IMR-90 (cell line): Measurements from ENCODE around the gene SAG. TPM values are rescaled to one million over a fixed set of nuclear protein-coding genes. Genes with fewer than 3 reads are reported as not detected.

Source experiments
- ATAC-seq: fragments of 200-7000 bp; cut with Tn5 transposase; 2 replicates; pipeline ENCODE4 v1.9.1; 2020; ENCODE audit warnings: low read depth, mild to moderate bottlenecking, moderate library complexity
- BruUV-seq: library from RNA; stranded (reverse); fragments of 400-500 nt; replicated peaks from 2 replicates; lab custom pipeline; 2021; lab: Mats Ljungman, UMichigan
- CTCF ChIA-PET: fragments of 300-600 bp; formaldehyde crosslinking; extraction: SDS; loops from one replicate; lab custom pipeline; 2021; ENCODE audit warnings: antibody characterized with exemption; lab: Yijun Ruan, JAX
- POLR2A ChIA-PET: fragments of 300-600 bp; sonication (Branson Sonifier 250); formaldehyde crosslinking; loops from one replicate; lab custom pipeline; 2022; ENCODE audit warnings: antibody characterized with exemption; ENCODE audit not compliant: unreplicated experiment; lab: Charles Lee
- DNase-seq: peaks from one replicate; pipeline ENCODE4 v3.0.0; 2013
- H2AFZ ChIP-seq: replicated peaks from 2 replicates; pipeline ENCODE3; 2013; ENCODE audit warnings: low read length, mild to moderate bottlenecking; ENCODE audit not compliant: poor library complexity
- H2AK5ac ChIP-seq: 2 replicates; pipeline ENCODE4 v1.6.1; 2013; ENCODE audit warnings: low read depth, low read length, inconsistent platforms
- H2AK9ac ChIP-seq: replicated peaks from 2 replicates; pipeline ENCODE3; 2013; ENCODE audit warnings: mild to moderate bottlenecking, low read depth, low read length, moderate library complexity; ENCODE audit not compliant: poor library complexity
- H2BK120ac ChIP-seq: 2 replicates; pipeline ENCODE4 v1.6.1; 2013; ENCODE audit warnings: low read depth, low read length, inconsistent platforms
- H2BK15ac ChIP-seq: 3 replicates; pipeline ENCODE4 v1.6.1; 2013; ENCODE audit warnings: low read depth, low read length, inconsistent platforms
- H2BK20ac ChIP-seq: 2 replicates; pipeline ENCODE4 v1.6.1; 2013; ENCODE audit warnings: low read depth, mild to moderate bottlenecking, inconsistent platforms, low read length, moderate library complexity
- H2BK5ac ChIP-seq: 2 replicates; pipeline ENCODE4 v1.6.1; 2013; ENCODE audit warnings: mild to moderate bottlenecking, low read depth, low read length, inconsistent platforms; ENCODE audit not compliant: poor library complexity, severe bottlenecking
- H3K14ac ChIP-seq: replicated peaks from 2 replicates; pipeline ENCODE4 v1.6.1; 2013; ENCODE audit warnings: low read depth, low read length, inconsistent platforms
- H3K18ac ChIP-seq: 2 replicates; pipeline ENCODE4 v1.6.1; 2013; ENCODE audit warnings: low read depth, low read length, control low read depth
- H3K23ac ChIP-seq: 2 replicates; pipeline ENCODE4 v1.6.1; 2013; ENCODE audit warnings: low read depth, low read length, inconsistent platforms
- H3K27ac ChIP-seq: 2 replicates; pipeline ENCODE4 v1.5.1; 2013; ENCODE audit warnings: mild to moderate bottlenecking, control low read depth, low read length; ENCODE audit not compliant: insufficient read depth
- H3K27me3 ChIP-seq: 2 replicates; pipeline ENCODE4 v1.6.1; 2013; ENCODE audit warnings: low read length; ENCODE audit not compliant: control insufficient read depth, insufficient read depth
- H3K36me3 ChIP-seq: 2 replicates; pipeline ENCODE4 v1.6.1; 2013; ENCODE audit warnings: low read length, mixed read lengths; ENCODE audit not compliant: control insufficient read depth, insufficient read depth
- H3K4ac ChIP-seq: 2 replicates; pipeline ENCODE4 v1.6.1; 2013; ENCODE audit warnings: low read depth, low read length, inconsistent platforms
- H3K4me1 ChIP-seq: 2 replicates; pipeline ENCODE4 v1.6.1; 2013; ENCODE audit warnings: low read length, mixed read lengths; ENCODE audit not compliant: control insufficient read depth, insufficient read depth
- H3K4me2 ChIP-seq: 2 replicates; pipeline ENCODE4 v1.6.1; 2013; ENCODE audit warnings: low read depth, mild to moderate bottlenecking, control low read depth, low read length, moderate library complexity
- H3K4me3 ChIP-seq: 2 replicates; pipeline ENCODE4 v1.5.1; 2013; ENCODE audit warnings: low read depth, mild to moderate bottlenecking, control low read depth, low read length, moderate library complexity; ENCODE audit not compliant: insufficient read depth
- H3K56ac ChIP-seq: 2 replicates; pipeline ENCODE4 v1.6.1; 2013; ENCODE audit warnings: low read length, inconsistent platforms; ENCODE audit not compliant: insufficient read depth; ENCODE audit errors: extremely low read depth
- H3K79me1 ChIP-seq, 2 experiments: 2 replicates each; pipeline ENCODE4 v1.6.1; 2013; ENCODE audit warnings: low read length in 2 of 2, inconsistent platforms in 1 of 2, low read depth in 1 of 2
- H3K9ac ChIP-seq: 2 replicates; pipeline ENCODE4 v1.6.1; 2013; ENCODE audit warnings: low read depth, low read length, control low read depth
- H3K9me1 ChIP-seq: 2 replicates; pipeline ENCODE4 v1.6.1; 2013; ENCODE audit warnings: low read length, inconsistent platforms; ENCODE audit not compliant: insufficient read depth
- H3K9me3 ChIP-seq: 2 replicates; pipeline ENCODE4 v1.6.1; 2013; ENCODE audit warnings: low read length; ENCODE audit not compliant: control insufficient read depth, insufficient read depth
- H4K20me1 ChIP-seq: 2 replicates; pipeline ENCODE4 v1.6.1; 2013; ENCODE audit warnings: low read length, inconsistent platforms; ENCODE audit not compliant: insufficient read depth
- H4K5ac ChIP-seq: 2 replicates; pipeline ENCODE4 v1.6.1; 2013; ENCODE audit warnings: mild to moderate bottlenecking, low read depth, low read length, control low read depth
- H4K8ac ChIP-seq, 2 experiments: 2 replicates each; pipeline ENCODE4 v1.6.1; 2013; ENCODE audit warnings: low read depth in 2 of 2, low read length in 2 of 2, control low read depth in 1 of 2, inconsistent platforms in 1 of 2
- H4K91ac ChIP-seq: 2 replicates; pipeline ENCODE4 v1.6.1; 2013; ENCODE audit warnings: low read depth, low read length, inconsistent platforms; ENCODE audit not compliant: insufficient read depth
- BHLHE40 ChIP-seq: fragments of 150-350 bp; IDR thresholded peaks from 2 replicates; pipeline ENCODE4 v1.6.1; 2016; ENCODE audit warnings: mild to moderate bottlenecking, low read depth, low read length
- CHD1 ChIP-seq: IDR thresholded peaks from 2 replicates; pipeline ENCODE4 v1.6.1; 2012; ENCODE audit warnings: low read depth, low read length, improper control_type of control experiment
- FOS ChIP-seq: fragments of 150-350 bp; IDR thresholded peaks from 2 replicates; pipeline ENCODE4 v1.6.1; 2016; ENCODE audit warnings: low read depth, low read length
- MXI1 ChIP-seq: IDR thresholded peaks from 2 replicates; pipeline ENCODE4 v1.6.1; 2012; ENCODE audit warnings: low read depth, mild to moderate bottlenecking, low read length, moderate library complexity, borderline replicate concordance
- NFE2L2 ChIP-seq: fragments of 150-350 bp; IDR thresholded peaks from 2 replicates; pipeline ENCODE4 v1.6.1; 2016; ENCODE audit warnings: low read depth, mild to moderate bottlenecking, low read length
- POLR2A ChIP-seq: IDR thresholded peaks from 2 replicates; pipeline ENCODE4 v1.6.1; 2012; ENCODE audit warnings: mild to moderate bottlenecking, low read depth, low read length
- RAD21 ChIP-seq: IDR thresholded peaks from 2 replicates; pipeline ENCODE4 v1.6.1; 2012; ENCODE audit warnings: low read length, improper control_type of control experiment
- RCOR1 ChIP-seq: IDR thresholded peaks from 2 replicates; pipeline ENCODE4 v1.6.1; 2012; ENCODE audit warnings: mild to moderate bottlenecking, low read length, improper control_type of control experiment; ENCODE audit not compliant: insufficient replicate concordance
- RFX5 ChIP-seq: IDR thresholded peaks from 2 replicates; pipeline ENCODE4 v1.8.0; 2012; ENCODE audit warnings: low read depth, mild to moderate bottlenecking, low read length, moderate library complexity
- SMC3 ChIP-seq: fragments of 150-350 bp; IDR thresholded peaks from 2 replicates; pipeline ENCODE4 v1.6.1; 2016; ENCODE audit warnings: low read depth, mild to moderate bottlenecking, antibody characterized with exemption, low read length, moderate library complexity
- USF2 ChIP-seq: fragments of 150-350 bp; IDR thresholded peaks from 2 replicates; pipeline ENCODE4 v1.6.1; 2017; ENCODE audit warnings: mild to moderate bottlenecking, antibody characterized with exemption, low read length, low read depth
- WGBS, 2 experiments: methylation state at CpG; one replicate each; pipeline versions ENCODE4 v1.1.5 to v1.1.7; 2013; ENCODE audit warnings: missing lambda C conversion rate in 2 of 2; ENCODE audit not compliant: insufficient read length in 1 of 2; ENCODE audit errors: extremely low coverage in 2 of 2; 5-methylcytosine and 5-hydroxymethylcytosine counted together
- dilution Hi-C: fragments of 300-500 bp; cut with HindIII; formaldehyde crosslinking; loops from one replicate; pipeline ENCODE4 v1.14.3; 2018; ENCODE audit warnings: low sequenced_read_pairs; ENCODE audit not compliant: unreplicated experiment
- in situ Hi-C: fragments of 300-500 bp; cut with MboI; formaldehyde crosslinking; loops from 3 replicates; pipeline ENCODE4 v1.14.3; 2019; ENCODE audit warnings: low sequenced_read_pairs, inconsistent platforms, mixed read lengths
- intact Hi-C: fragments of 100-400 bp; cut with micrococcal nuclease; formaldehyde crosslinking; loops from 2 replicates; pipeline ENCODE4 v1.10.0; 2022
- polyA plus RNA-seq, 3 experiments: library from polyadenylated mRNA; depleted of rRNA; stranded (reverse); fragments of >200 nt; gene quantifications; 2 replicates each; pipeline ENCODE4 v1.2.3, GENCODE V29; 2012; ENCODE audit warnings: low replicate concordance in 1 of 3
- total RNA-seq: library from RNA; depleted of rRNA; stranded (reverse); fragments of >200 nt; gene quantifications from 2 replicates; pipeline ENCODE4 v1.2.3, GENCODE V29; 2012
- TF ChIP-seq, protein P1 (sequence below): fragments of 150-350 bp; IDR thresholded peaks from 2 replicates; pipeline ENCODE4 v1.6.1; 2016; ENCODE audit warnings: low read depth, mild to moderate bottlenecking, low read length, moderate library complexity, borderline replicate concordance
- TF ChIP-seq, protein P2 (sequence below): conservative IDR thresholded peaks from 2 replicates; pipeline ENCODE4 v1.5.1; 2012; ENCODE audit warnings: mild to moderate bottlenecking, low read depth, low read length, improper control_type of control experiment

The SAG gene
- total and polyA plus RNA-seq, 2 of the 4 experiments (the other 2 are of a cell fraction), result not detected

DNA sequence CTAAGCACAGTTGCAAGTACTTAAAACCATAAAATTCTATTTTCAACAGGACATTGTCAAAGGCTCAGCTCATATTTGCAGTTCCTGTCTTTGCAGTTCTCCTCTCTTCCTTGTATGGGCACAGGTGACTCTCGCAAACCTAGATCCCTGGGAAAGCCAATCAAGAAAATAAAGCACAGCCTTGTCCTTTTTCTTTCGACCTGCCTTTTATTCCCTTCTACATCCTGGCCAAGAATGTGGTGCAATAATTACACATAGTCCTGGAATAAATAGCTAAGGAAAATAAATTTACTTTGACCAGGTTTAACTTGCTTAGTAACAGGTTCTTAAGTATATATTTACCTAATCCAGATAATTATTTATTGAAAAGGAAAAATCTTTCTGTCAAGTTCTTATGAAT, 35.9 kb upstream of the SAG start:
- Histone ChIP-seq H3K18ac (no peak overlapping the region), H3K36me3 (peaks cover 57% of the 10 kb centered on the region), H4K8ac (no peak overlapping the region), H2AK5ac (no peak overlapping the region), H2BK15ac (no peak overlapping the region), H3K4me1 (no peaks in the 10 kb centered on the region), H4K5ac (no peak overlapping the region), H3K14ac (no peak overlapping the region), H2BK5ac (no peak overlapping the region), H3K23ac (no peak overlapping the region), H4K20me1 (0 out of 2 replicates have a peak, but pooled peaks cover 3% of the 10 kb centered on the region), H3K79me1 (peaks cover 0 to 4% of the 10 kb centered on the region in 2 experiments; a peak in 1 of 4 replicates), H3K27ac (no peak overlapping the region), H4K91ac (no peak overlapping the region), H3K9me1 (no peaks in the 10 kb centered on the region), H3K9me3 (no peaks in the 10 kb centered on the region), H3K27me3 (no peaks in the 10 kb centered on the region), H2BK20ac (no peak overlapping the region), H2AFZ (no peak overlapping the region), H3K56ac (no peak overlapping the region), H2BK120ac (no peak overlapping the region), H3K4me2 (no peak overlapping the region), H2AK9ac (no peak overlapping the region), H3K4ac (no peak overlapping the region), H3K4me3 (no peak overlapping the region), H3K9ac (no peak overlapping the region)
- ATAC-seq, result no peak
- DNase-seq, result no peak
- intact Hi-C loops, result no loop called here
- no peak for TF ChIP-seq FOS
- TF ChIP-seq RFX5, result no peak
- no peak for TF ChIP-seq USF2
- no peak for TF ChIP-seq RAD21
- TF ChIP-seq, protein P1, sequence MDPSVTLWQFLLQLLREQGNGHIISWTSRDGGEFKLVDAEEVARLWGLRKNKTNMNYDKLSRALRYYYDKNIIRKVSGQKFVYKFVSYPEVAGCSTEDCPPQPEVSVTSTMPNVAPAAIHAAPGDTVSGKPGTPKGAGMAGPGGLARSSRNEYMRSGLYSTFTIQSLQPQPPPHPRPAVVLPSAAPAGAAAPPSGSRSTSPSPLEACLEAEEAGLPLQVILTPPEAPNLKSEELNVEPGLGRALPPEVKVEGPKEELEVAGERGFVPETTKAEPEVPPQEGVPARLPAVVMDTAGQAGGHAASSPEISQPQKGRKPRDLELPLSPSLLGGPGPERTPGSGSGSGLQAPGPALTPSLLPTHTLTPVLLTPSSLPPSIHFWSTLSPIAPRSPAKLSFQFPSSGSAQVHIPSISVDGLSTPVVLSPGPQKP, result no peak
- TF ChIP-seq MXI1, result no peak
- TF ChIP-seq BHLHE40, result no peak
- TF ChIP-seq POLR2A, result no peak
- TF ChIP-seq NFE2L2, result no peak
- TF ChIP-seq CHD1, result no peak
- TF ChIP-seq, protein P2, sequence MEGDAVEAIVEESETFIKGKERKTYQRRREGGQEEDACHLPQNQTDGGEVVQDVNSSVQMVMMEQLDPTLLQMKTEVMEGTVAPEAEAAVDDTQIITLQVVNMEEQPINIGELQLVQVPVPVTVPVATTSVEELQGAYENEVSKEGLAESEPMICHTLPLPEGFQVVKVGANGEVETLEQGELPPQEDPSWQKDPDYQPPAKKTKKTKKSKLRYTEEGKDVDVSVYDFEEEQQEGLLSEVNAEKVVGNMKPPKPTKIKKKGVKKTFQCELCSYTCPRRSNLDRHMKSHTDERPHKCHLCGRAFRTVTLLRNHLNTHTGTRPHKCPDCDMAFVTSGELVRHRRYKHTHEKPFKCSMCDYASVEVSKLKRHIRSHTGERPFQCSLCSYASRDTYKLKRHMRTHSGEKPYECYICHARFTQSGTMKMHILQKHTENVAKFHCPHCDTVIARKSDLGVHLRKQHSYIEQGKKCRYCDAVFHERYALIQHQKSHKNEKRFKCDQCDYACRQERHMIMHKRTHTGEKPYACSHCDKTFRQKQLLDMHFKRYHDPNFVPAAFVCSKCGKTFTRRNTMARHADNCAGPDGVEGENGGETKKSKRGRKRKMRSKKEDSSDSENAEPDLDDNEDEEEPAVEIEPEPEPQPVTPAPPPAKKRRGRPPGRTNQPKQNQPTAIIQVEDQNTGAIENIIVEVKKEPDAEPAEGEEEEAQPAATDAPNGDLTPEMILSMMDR, result no peak
- TF ChIP-seq RCOR1, result no peak
- TF ChIP-seq SMC3, result no peak
- dilution Hi-C loops, result no loop called here
- ChIA-PET CTCF (no interaction called here), POLR2A (no interaction called here)
- WGBS, 2 experiments, result no CpG with 5 or more reads among the region's 2 CpGs
- BruUV-seq, result no TSS peak
- in situ Hi-C loops, result no loop called here
